HUES48 (cell line): ENCODE measurements around the gene APOBEC4.
"Not testable (repeated sequence)": the region's sequence is repeated elsewhere in the genome, so short reads cannot be mapped to it uniquely, and the experiment has no call there.

ENCODE experiments used
- H3K27ac ChIP-seq: one replicate; pipeline ENCODE4 v1.7.0; 2013; ENCODE audit warnings: low read depth, low read length, inconsistent platforms
- H3K27me3 ChIP-seq: 2 replicates; pipeline ENCODE4 v1.6.1; 2013; ENCODE audit warnings: mild to moderate bottlenecking, low read length; ENCODE audit not compliant: control insufficient read depth, insufficient read depth
- H3K36me3 ChIP-seq: 2 replicates; pipeline ENCODE4 v1.6.1; 2013; ENCODE audit warnings: low read length; ENCODE audit not compliant: control insufficient read depth, insufficient read depth
- H3K4me1 ChIP-seq: 2 replicates; pipeline ENCODE4 v1.6.1; 2013; ENCODE audit warnings: mild to moderate bottlenecking, low read length; ENCODE audit not compliant: control insufficient read depth, insufficient read depth
- H3K4me3 ChIP-seq: 2 replicates; pipeline ENCODE4 v1.5.1; 2013; ENCODE audit warnings: mild to moderate bottlenecking, low read depth, low read length
- H3K9ac ChIP-seq: 2 replicates; pipeline ENCODE4 v1.6.1; 2013; ENCODE audit warnings: mild to moderate bottlenecking, low read depth, low read length, moderate library complexity
- H3K9me3 ChIP-seq: 2 replicates; pipeline ENCODE4 v1.6.1; 2013; ENCODE audit warnings: low read length; ENCODE audit not compliant: control insufficient read depth, insufficient read depth

APOBEC4 gene

GRCh38 chr1:183612975-183613374 is 40.1 kb downstream of the APOBEC4 start:
- not testable (repeated sequence) for H3K9ac ChIP-seq, H3K4me1 ChIP-seq, H3K27me3 ChIP-seq, H3K36me3 ChIP-seq, H3K9me3 ChIP-seq, H3K4me3 ChIP-seq, H3K27ac ChIP-seq

GRCh38 chr1:183612407-183612806 is 40.7 kb downstream of the APOBEC4 start:
- Histone ChIP-seq H3K9me3 (no peaks in the 10 kb centered on the region), H3K36me3 (no peaks in the 10 kb centered on the region), H3K27ac (no peak overlapping the region), H3K27me3 (no peaks in the 10 kb centered on the region), H3K4me1 (no peaks in the 10 kb centered on the region), H3K4me3 (no peak overlapping the region), H3K9ac (no peak overlapping the region)

GRCh38 chr1:183611021-183611420 is 42.1 kb downstream of the APOBEC4 start:
- Histone ChIP-seq H3K4me1 (no peaks in the 10 kb centered on the region), H3K27ac (no peak overlapping the region)

GRCh38 chr1:183609759-183610452 is 43.2 kb downstream of the APOBEC4 start:
- Histone ChIP-seq H3K4me1 (no peaks in the 10 kb centered on the region), H3K4me3 (no peak overlapping the region), H3K36me3 (no peaks in the 10 kb centered on the region), H3K9me3 (no peaks in the 10 kb centered on the region), H3K27ac (no peak overlapping the region), H3K27me3 (no peaks in the 10 kb centered on the region), H3K9ac (no peak overlapping the region)

More at GRCh38 chr1:183611021-183611420, 42.1 kb downstream of the APOBEC4 start:
- no peak overlapping the region for H3K4me3 ChIP-seq
- no peaks in the 10 kb centered on the region for H3K27me3 ChIP-seq
- no peak overlapping the region for H3K9ac ChIP-seq
- no peaks in the 10 kb centered on the region for H3K9me3 ChIP-seq
- H3K36me3 ChIP-seq = no peaks in the 10 kb centered on the region

- Histone ChIP-seq H3K36me3 (no peaks in the 10 kb centered on the region), H3K4me3 (no peak overlapping the region), H3K9ac (no peak overlapping the region), H3K27ac (no peak overlapping the region), H3K9me3 (no peaks in the 10 kb centered on the region), H3K27me3 (no peaks in the 10 kb centered on the region), H3K4me1 (no peaks in the 10 kb centered on the region)
These were observed 43.8 kb downstream of the APOBEC4 start for GRCh38 chr1:183609313-183609712.

- H3K9me3 ChIP-seq = no peaks in the 10 kb centered on the region
- H3K27me3 ChIP-seq = no peaks in the 10 kb centered on the region
- no peak overlapping the region for H3K9ac ChIP-seq
- H3K4me3 ChIP-seq = no peak overlapping the region
- H3K27ac ChIP-seq = no peak overlapping the region
- H3K36me3 ChIP-seq = no peaks in the 10 kb centered on the region
- H3K4me1 ChIP-seq = no peaks in the 10 kb centered on the region
These were observed 45.7 kb downstream of the APOBEC4 start for GRCh38 chr1:183607322-183607980.

GRCh38 chr1:183605904-183606303 is 47.2 kb downstream of the APOBEC4 start:
- H3K9ac ChIP-seq = no peak overlapping the region
- H3K4me3 ChIP-seq = no peak overlapping the region
- H3K9me3 ChIP-seq = no peaks in the 10 kb centered on the region
- H3K27me3 ChIP-seq = no peaks in the 10 kb centered on the region
- no peak overlapping the region for H3K27ac ChIP-seq
- no peaks in the 10 kb centered on the region for H3K36me3 ChIP-seq
- H3K4me1 ChIP-seq = no peaks in the 10 kb centered on the region

GRCh38 chr1:183604815-183605214 is 48.3 kb downstream of the APOBEC4 start:
- H3K4me1 ChIP-seq = no peaks in the 10 kb centered on the region
- H3K27me3 ChIP-seq = no peaks in the 10 kb centered on the region
- H3K4me3 ChIP-seq = no peak overlapping the region
- no peak overlapping the region for H3K27ac ChIP-seq
- H3K9me3 ChIP-seq = no peaks in the 10 kb centered on the region
- no peak overlapping the region for H3K9ac ChIP-seq
- H3K36me3 ChIP-seq = no peaks in the 10 kb centered on the region

GRCh38 chr1:183604038-183604808 is 48.9 kb downstream of the APOBEC4 start:
- no peaks in the 10 kb centered on the region for H3K36me3 ChIP-seq
- no peaks in the 10 kb centered on the region for H3K4me1 ChIP-seq
- H3K4me3 ChIP-seq = no peak overlapping the region
- H3K9me3 ChIP-seq = no peaks in the 10 kb centered on the region
- H3K27ac ChIP-seq = no peak overlapping the region
- no peaks in the 10 kb centered on the region for H3K27me3 ChIP-seq
- H3K9ac ChIP-seq = no peak overlapping the region

GRCh38 chr1:183602510-183602909 is 50.6 kb downstream of the APOBEC4 start:
- Histone ChIP-seq H3K27ac (no peak overlapping the region), H3K27me3 (no peaks in the 10 kb centered on the region), H3K9ac (no peak overlapping the region), H3K36me3 (no peaks in the 10 kb centered on the region), H3K9me3 (no peaks in the 10 kb centered on the region), H3K4me1 (no peaks in the 10 kb centered on the region), H3K4me3 (no peak overlapping the region)

- H3K9ac ChIP-seq = no peak overlapping the region
- no peak overlapping the region for H3K27ac ChIP-seq
- H3K9me3 ChIP-seq = no peaks in the 10 kb centered on the region
- no peak overlapping the region for H3K4me3 ChIP-seq
- H3K36me3 ChIP-seq = no peaks in the 10 kb centered on the region
- H3K4me1 ChIP-seq = no peaks in the 10 kb centered on the region
- no peaks in the 10 kb centered on the region for H3K27me3 ChIP-seq
These were observed 52.5 kb downstream of the APOBEC4 start for GRCh38 chr1:183600634-183601033.
